T-helper 9 cell (primary cell): ENCODE data around the gene TM7SF2.

Source experiments
- DNase-seq: peaks from one replicate; pipeline ENCODE4 v3.0.0-alpha.2; 2020
- total RNA-seq, 2 donors: gene quantifications; one replicate each; lab custom pipeline; 2026; lab: John Stamatoyannopoulos, UW

Gene TM7SF2
- total RNA-seq: 6.0 to 18.1 reads per million in 2 donors

DNA sequence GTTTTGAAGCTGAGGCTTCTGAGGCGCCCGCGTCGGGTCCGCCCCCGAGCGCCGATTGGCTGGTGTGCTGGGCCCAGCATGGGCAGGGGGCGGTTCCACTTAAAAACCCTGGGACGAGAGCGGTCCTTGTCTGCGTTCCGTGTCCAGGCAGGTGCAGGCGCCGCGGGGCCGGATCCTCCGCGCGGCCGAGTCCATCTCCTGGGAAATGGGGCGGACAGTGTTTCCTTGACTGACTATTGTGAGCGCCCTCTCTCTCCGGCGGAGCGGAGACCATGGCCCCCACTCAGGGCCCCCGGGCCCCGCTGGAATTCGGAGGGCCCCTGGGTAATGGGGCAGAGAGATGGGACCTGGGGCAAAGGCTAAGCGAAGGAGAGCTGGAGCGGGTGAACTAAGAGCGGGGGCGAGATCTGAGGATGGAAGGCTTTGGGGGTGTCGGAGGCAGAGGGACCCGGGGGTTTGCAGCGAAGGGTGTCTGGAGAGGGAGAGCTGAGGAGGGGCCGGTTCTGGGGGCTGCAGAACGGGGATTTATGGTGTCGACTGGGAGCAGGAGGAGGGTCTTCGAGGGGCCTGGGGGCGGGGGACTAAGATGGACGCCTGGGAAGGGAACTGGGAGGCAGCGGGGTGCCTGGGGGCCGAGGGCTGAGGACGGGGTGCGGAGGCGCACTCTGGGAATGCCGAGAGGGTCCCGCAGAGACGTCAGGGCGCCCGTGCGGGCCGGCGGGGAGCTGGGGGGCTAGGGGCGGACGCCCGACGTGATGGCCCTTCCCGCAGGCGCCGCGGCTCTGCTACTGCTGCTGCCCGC is at the start of gene TM7SF2:
TM7SF2 (plus strand) TSS at position 129 of the 802 bp plus-strand sequence; CDS start at position 273, 144 bp downstream.
- DNase-seq: peak; percentile 93

- DNase-seq: no peak
Measured at GRCh38 chr11:65063532-65063931, 48.1 kb upstream of the TM7SF2 start.

- no peak for DNase-seq
Measured at GRCh38 chr11:65064847-65065240, 46.8 kb upstream of the TM7SF2 start.

DNA sequence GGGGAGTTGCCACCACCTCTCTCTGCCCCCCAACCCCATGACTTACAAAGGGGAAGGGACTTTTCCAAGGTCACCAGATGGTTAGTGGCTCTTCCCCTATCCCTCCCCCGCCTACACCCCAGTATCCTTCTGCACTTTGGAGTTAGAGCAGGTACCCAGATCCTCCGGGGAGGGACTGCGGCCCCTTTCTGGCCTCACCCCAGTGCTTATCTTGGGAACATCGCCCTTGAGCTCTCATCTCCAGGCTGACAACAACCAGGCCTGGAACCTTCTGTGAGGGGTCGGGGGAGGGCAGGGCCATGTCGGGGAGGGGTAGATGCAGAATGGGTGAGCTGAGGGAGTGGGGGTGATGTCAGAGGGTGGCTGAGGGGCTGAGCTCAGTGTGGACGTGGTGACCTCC is 45.8 kb upstream of the TM7SF2 start:
- DNase-seq: no peak

DNA sequence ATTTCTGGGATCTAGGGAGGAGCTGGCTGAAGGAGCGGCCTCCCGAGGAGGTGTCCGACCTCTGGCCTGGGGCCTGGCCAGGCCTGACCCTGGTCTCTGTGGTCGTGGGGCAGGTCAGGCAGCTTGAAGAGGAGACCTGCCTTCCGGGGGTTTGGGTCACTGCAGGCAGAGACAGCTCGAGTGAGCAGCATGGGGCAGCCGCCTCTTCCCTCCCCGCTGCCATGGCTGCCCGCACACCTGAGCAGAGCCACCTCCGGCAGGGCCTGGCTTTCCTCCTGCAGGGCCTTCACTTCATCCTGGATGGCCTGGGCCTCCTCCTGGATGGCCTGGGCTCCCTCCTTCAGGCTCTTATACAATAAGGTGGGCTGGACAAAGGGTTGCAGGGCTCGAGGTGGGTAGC is 45.4 kb upstream of the TM7SF2 start:
- DNase-seq: no peak

DNA sequence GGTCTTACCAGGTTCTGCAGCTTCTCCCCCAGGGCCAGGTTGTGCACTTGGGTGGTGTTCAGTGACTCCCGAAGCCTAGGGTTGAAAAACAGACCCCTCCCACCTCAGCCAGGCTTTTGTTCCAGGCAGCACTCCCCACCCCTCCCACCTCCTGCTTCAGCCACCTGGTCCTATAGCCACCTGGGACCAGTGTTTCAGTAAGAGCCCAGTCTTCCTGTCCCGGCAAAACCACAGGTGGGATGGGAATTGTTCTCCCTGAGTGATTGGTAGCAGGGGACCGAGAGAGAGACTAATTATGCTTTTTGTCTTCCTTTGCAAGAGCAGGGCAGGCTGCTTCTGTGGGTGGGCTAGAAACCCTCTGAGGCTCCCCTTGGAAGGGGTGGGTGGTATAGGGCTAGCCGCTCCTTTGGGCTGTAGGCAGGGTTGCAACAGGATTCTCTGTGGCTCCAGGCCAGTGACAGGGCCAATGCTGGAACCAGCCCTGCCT is 44.8 kb upstream of the TM7SF2 start:
- no peak for DNase-seq

- DNase-seq: no peak
Measured at GRCh38 chr11:65067446-65067845, 44.2 kb upstream of the TM7SF2 start.

- DNase-seq: no peak
Measured at GRCh38 chr11:65069217-65069616, 42.5 kb upstream of the TM7SF2 start.

DNA sequence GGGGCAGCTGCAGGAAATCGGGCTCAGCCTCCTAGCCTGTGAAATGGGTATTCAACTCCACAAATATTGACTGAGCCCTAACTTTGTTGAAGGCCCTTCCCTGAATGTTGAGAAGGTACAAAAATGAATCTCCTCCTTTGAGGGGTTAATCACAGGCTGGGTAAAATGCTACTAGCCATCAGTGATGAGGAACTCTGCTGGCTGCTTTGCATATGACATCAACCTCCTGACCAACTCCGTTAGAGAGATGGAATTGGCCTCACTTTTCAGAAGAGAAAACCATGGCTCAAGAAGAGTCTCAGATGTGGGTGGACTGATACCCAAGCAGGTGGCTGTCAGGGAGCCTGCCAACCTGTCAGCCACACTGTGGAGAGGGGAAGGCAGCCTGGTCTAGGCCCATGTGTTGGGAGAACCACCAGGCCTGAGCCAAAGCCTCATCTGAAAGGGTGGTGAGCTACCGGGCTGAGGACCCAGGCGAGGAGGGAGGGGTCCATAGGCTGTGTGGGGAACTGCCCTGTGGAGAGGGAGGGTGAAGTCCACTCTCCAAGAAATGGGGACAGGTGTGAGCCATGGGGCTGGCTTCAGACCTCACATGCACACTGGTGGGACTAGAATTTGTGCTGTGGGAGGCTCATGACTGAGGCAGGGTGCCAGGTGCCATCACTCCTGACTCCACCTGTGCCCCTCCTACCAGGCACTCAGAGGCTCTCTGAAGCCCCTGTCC is 39.6 kb upstream of the TM7SF2 start:
- no peak for DNase-seq

GRCh38 chr11:65072631-65072966 is 39.1 kb upstream of the TM7SF2 start:
- DNase-seq: no peak

GRCh38 chr11:65077451-65077850 is 34.2 kb upstream of the TM7SF2 start:
- DNase-seq: no peak

DNA sequence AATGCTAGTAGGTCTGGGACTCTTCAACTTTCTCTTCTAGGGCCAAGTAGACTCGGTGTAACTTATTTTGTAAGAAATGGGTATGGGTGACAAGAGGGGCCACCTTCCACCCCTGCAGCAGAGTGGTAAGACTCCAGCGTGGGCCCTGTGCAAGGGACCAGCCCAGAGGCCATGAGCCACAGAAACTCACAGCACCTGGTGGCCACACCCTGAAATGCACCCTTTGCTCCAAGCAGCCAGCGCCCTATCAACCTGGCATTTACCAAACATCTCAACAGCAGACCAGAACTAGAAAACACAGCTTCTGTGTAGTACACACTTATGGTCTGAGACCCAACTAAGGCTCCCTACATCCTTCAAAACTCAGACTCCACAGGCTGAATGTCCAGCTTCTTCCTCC is 33.5 kb upstream of the TM7SF2 start:
- peak; percentile 63 for DNase-seq

DNA sequence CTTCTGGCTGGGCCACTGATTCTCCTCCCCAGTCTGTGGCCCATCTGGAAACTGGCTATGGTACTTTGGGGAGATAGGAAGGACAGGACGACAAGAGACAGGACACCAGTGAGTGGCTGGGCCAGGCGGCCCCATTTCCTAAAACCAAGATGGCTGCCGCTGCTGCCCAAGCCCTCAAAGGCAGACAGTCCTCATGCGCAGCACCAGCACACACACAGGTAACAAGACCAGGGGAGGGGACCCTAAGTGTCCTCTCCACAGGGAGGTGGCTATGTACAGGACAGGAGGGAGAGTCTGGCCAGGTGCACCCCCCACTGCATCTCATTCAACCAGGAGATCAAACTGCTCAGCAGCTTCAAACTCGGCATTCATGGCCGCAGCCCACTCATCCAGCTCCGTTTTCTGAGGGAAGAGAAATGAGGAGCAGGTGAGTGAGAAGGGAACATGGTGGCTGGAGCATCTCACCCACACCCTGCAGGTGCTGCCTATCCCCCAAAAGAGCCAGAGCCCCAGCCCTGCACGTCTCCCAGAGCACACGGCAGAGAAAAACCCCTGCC is 32.8 kb upstream of the TM7SF2 start:
- no peak for DNase-seq

- no peak for DNase-seq
Measured at GRCh38 chr11:65083134-65083833, 28.4 kb upstream of the TM7SF2 start.

- peak; percentile 91 for DNase-seq
Measured at GRCh38 chr11:65083834-65084597, 27.7 kb upstream of the TM7SF2 start, which contains the start of the genes CDCA5 and ZFPL1. Gene CDCA5, minus strand, starts transcription at chr11:65084040. Its CDS starts 62 bp downstream, at chr11:65083978. Gene ZFPL1, plus strand, starts transcription at chr11:65084222. Its CDS starts 477 bp downstream, at chr11:65084699.

GRCh38 chr11:65084598-65085375 is 26.9 kb upstream of the TM7SF2 start:
- no peak for DNase-seq

DNA sequence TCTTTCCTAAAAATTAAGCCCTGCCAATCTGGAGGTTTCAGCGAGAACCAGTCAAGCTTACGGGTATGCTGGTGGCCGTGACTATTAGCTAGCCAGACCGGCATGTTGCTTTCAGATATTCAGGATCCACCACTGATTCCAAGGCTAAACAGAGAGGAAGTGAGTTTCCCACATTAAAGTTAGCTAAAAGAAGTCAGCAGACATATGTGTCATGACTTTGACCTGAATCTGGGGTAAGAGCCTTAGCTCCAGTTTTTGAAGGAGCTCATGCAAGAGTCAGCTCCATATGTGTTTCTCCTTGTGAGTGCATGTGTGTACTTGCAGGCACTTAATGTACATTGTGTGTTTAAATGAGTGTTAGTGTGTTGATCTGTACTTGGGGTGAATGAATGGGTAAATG is 26.2 kb upstream of the TM7SF2 start:
- DNase-seq: no peak

GRCh38 chr11:65086809-65087208 is 24.9 kb upstream of the TM7SF2 start:
- no peak for DNase-seq

GRCh38 chr11:65087216-65087615 is 24.5 kb upstream of the TM7SF2 start:
- DNase-seq: no peak

- no peak for DNase-seq
Measured at GRCh38 chr11:65087827-65088226, 23.8 kb upstream of the TM7SF2 start.

GRCh38 chr11:65089621-65090020 is 22.1 kb upstream of the TM7SF2 start:
- DNase-seq: no peak
